Measurements from ENCODE around the gene MED10. TPM values are rescaled to one million over a fixed set of nuclear protein-coding genes. Genes with fewer than 3 reads are reported as not detected.

The MED10 gene
- total RNA-seq, 5 donors from 2014 or later (not counting 1 experiment from before 2014, with no cell fraction given), result 53.9 to 65.6 (median 58.2) TPM

DNA sequence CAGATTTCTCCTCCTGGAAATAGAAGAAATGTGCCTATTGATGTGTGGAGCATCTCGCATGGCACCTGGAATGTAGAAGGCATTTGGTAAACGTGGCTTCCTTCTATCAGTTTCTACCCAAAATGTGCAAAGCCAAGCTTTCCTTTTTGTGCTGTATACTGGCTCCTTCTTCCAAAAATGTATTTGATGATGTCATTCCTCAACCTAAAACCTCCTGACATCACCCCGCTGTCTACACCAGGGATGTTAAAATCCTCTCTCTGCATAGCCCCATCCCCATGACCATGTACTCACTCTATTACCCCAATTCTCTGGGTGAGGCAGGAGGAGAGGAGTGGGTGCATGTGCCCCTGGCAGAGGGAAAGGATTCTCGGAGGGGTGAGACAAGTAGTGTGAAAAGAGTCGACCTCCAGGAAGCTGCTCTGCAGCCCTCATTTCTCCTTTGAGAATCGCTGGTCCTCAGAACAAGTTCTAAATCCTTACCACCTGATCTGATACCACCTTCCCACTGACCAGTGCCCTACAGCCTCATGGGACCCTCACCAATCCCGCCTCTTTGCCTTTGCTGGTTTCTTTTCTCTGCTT lies 11.7 kb upstream of the MED10 start:
- no peaks in the 10 kb centered on the region for H3K36me3 ChIP-seq (ENCODE audit: control insufficient read depth in 2 of 2, extremely low read depth in 1 of 2, insufficient read depth in 1 of 2, low read length in 1 of 2)
- Mint-ChIP-seq H3K27me3 (peaks cover 19 to 39% of the 10 kb centered on the region in 2 donors), H3K36me3 (no peaks in the 10 kb centered on the region), H3K4me1 (peaks cover 4 to 10% (median 6%) of the 10 kb centered on the region in 3 donors), H3K4me3 (no peak overlapping the region), H3K9me3 (no peaks in the 10 kb centered on the region), H3K27ac (no peak overlapping the region)
- DNase-seq (no peak), ATAC-seq (replicated peaks in 1 of 4) (no peak)
- ChIA-PET CTCF (no interaction called here), POLR2A (no interaction called here)
- no peaks in the 10 kb centered on the region for H3K9me3 ChIP-seq
- H3K4me1 ChIP-seq (ENCODE audit: control insufficient read depth in 1 of 2, extremely low read depth in 1 of 2, insufficient read depth in 2 of 2, low read length in 2 of 2), result no peaks in the 10 kb centered on the region
- no peak overlapping the region for H3K27ac ChIP-seq (ENCODE audit: low read length)
- no peak overlapping the region for H3K4me3 ChIP-seq (ENCODE audit: control insufficient read depth in 1 of 2, extremely low read depth in 1 of 2, low read length in 1 of 2)
- 100% methylated on average over 1 of the region's 7 CpGs for WGBS (ENCODE audit: insufficient coverage)
- peaks cover 5 to 17% of the 10 kb centered on the region in 2 experiments for H3K27me3 ChIP-seq (replicated peaks in 1 of 2; ENCODE audit: control insufficient read depth in 2 of 2, extremely low read depth in 1 of 2, insufficient read depth in 2 of 2, low read length in 1 of 2)

DNA sequence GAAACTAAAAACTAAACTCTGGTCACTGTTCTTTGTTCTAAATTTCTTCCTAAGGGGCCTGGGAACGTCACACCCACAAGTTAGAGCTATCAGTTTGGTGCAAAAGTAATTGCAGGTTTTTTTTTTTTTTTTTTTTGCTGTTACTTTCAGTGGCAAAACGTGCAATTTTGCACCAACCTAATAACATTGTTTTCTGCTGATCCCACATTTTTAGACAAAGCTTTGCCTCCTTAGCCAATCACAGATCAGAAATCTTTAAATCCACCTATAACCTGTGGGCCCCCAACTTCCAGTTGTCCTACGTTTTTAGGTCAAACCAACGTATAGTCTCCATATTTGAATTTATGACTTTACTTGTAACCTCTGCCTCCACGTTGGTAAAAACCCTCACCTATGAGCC lies 11.1 kb upstream of the MED10 start:
- no peak overlapping the region for H3K27ac Mint-ChIP-seq
- Histone ChIP-seq H3K27ac (ENCODE audit: low read length) (no peak overlapping the region), H3K36me3 (ENCODE audit: control insufficient read depth in 2 of 2, extremely low read depth in 1 of 2, insufficient read depth in 1 of 2, low read length in 1 of 2) (no peaks in the 10 kb centered on the region), H3K4me3 (ENCODE audit: control insufficient read depth in 1 of 2, extremely low read depth in 1 of 2, low read length in 1 of 2) (no peak overlapping the region), H3K4me1 (ENCODE audit: control insufficient read depth in 1 of 2, extremely low read depth in 1 of 2, insufficient read depth in 2 of 2, low read length in 2 of 2) (no peaks in the 10 kb centered on the region), H3K27me3 (replicated peaks in 1 of 2; ENCODE audit: control insufficient read depth in 2 of 2, extremely low read depth in 1 of 2, insufficient read depth in 2 of 2, low read length in 1 of 2) (peaks cover 5 to 16% of the 10 kb centered on the region in 2 experiments), H3K9me3 (no peaks in the 10 kb centered on the region)
- H3K36me3 Mint-ChIP-seq, result no peaks in the 10 kb centered on the region
- DNase-seq (no peak), ATAC-seq (replicated peaks in 1 of 4) (no peak)
- H3K4me3 Mint-ChIP-seq, result no peak overlapping the region
- peaks cover 21 to 39% of the 10 kb centered on the region in 2 donors for H3K27me3 Mint-ChIP-seq
- WGBS (ENCODE audit: insufficient coverage), result no CpG with 5 or more reads among the region's 5 CpGs
- CTCF ChIA-PET, result interaction anchor here in 1 of 2 donors (0.6 kb wide), 2 partner anchors 395 to 1456 kb away, joined by 3 read pairs; no protein-coding TSS in a partner anchor
- no peaks in the 10 kb centered on the region for H3K9me3 Mint-ChIP-seq
- H3K4me1 Mint-ChIP-seq, result peaks cover 4 to 10% (median 6%) of the 10 kb centered on the region in 3 donors
- POLR2A ChIA-PET, result no interaction called here

GRCh38 chr5:6387970-6388369 lies 9.6 kb upstream of the MED10 start:
- CTCF ChIA-PET, result interaction anchor here (0.6 kb wide), 2 partner anchors 10 to 180 kb away, joined by 4 to 5 read pairs; no protein-coding TSS in a partner anchor
- no peaks in the 10 kb centered on the region for H3K9me3 ChIP-seq
- no peak overlapping the region for H3K4me3 ChIP-seq (ENCODE audit: control insufficient read depth in 1 of 2, extremely low read depth in 1 of 2, low read length in 1 of 2)
- H3K4me3 Mint-ChIP-seq, result no peak overlapping the region
- ATAC-seq (replicated peaks in 1 of 4) (no peak), DNase-seq (no peak)
- no peak overlapping the region for H3K27ac Mint-ChIP-seq
- no peaks in the 10 kb centered on the region for H3K4me1 Mint-ChIP-seq
- no peak overlapping the region for H3K27ac ChIP-seq (ENCODE audit: low read length)
- no peaks in the 10 kb centered on the region for H3K4me1 ChIP-seq (ENCODE audit: control insufficient read depth in 1 of 2, extremely low read depth in 1 of 2, insufficient read depth in 2 of 2, low read length in 2 of 2)
- POLR2A ChIA-PET, result interaction anchor here in 1 of 2 donors (0.6 kb wide), 1 partner anchor 859 kb away, joined by 8 read pairs; no protein-coding TSS in a partner anchor
- H3K9me3 Mint-ChIP-seq, result no peaks in the 10 kb centered on the region
- H3K36me3 Mint-ChIP-seq, result no peaks in the 10 kb centered on the region
- peaks cover 21 to 35% of the 10 kb centered on the region in 2 donors for H3K27me3 Mint-ChIP-seq
- H3K27me3 ChIP-seq (replicated peaks in 1 of 2; ENCODE audit: control insufficient read depth in 2 of 2, extremely low read depth in 1 of 2, insufficient read depth in 2 of 2, low read length in 1 of 2), result peaks cover 5 to 20% of the 10 kb centered on the region in 2 experiments
- H3K36me3 ChIP-seq (ENCODE audit: control insufficient read depth in 2 of 2, extremely low read depth in 1 of 2, insufficient read depth in 1 of 2, low read length in 1 of 2), result no peaks in the 10 kb centered on the region

DNA sequence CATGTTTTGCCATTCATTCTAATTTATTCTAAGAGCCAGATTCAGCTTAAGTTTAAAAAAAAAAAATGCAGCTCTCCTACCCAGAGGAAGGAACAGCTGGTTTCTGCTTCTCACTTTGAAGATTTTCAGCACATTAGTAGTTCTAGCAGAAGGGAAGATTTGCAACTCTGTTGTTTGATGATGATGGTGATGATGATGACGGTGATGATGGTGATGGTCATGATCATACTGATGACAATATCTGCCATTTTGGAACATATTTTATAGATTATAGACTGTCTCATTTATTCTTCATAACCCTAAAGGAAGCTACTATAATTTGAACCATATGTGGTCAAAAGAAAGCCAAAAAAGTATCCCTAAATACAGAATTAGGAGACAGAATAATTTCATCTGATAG lies 7.9 kb upstream of the MED10 start:
- H3K4me1 Mint-ChIP-seq, result no peaks in the 10 kb centered on the region
- WGBS (ENCODE audit: insufficient coverage), result no CpG with 5 or more reads among the region's 1 CpG
- ChIA-PET CTCF (no interaction called here), POLR2A (no interaction called here)
- no peak overlapping the region for H3K27ac ChIP-seq (ENCODE audit: low read length)
- no peak overlapping the region for H3K27ac Mint-ChIP-seq
- no peaks in the 10 kb centered on the region for H3K4me1 ChIP-seq (ENCODE audit: control insufficient read depth in 1 of 2, extremely low read depth in 1 of 2, insufficient read depth in 2 of 2, low read length in 2 of 2)
- ATAC-seq (replicated peaks in 1 of 4) (no peak), DNase-seq (no peak)
- H3K4me3 ChIP-seq (ENCODE audit: control insufficient read depth in 1 of 2, extremely low read depth in 1 of 2, low read length in 1 of 2), result no peak overlapping the region
- H3K27me3 Mint-ChIP-seq, result peaks cover 18 to 27% of the 10 kb centered on the region in 2 donors
- H3K36me3 Mint-ChIP-seq, result no peaks in the 10 kb centered on the region
- H3K36me3 ChIP-seq (ENCODE audit: control insufficient read depth in 2 of 2, extremely low read depth in 1 of 2, insufficient read depth in 1 of 2, low read length in 1 of 2), result no peaks in the 10 kb centered on the region
- H3K9me3 Mint-ChIP-seq, result no peaks in the 10 kb centered on the region
- no peaks in the 10 kb centered on the region for H3K9me3 ChIP-seq
- peaks cover 0 to 19% of the 10 kb centered on the region in 2 experiments for H3K27me3 ChIP-seq (replicated peaks in 1 of 2; ENCODE audit: control insufficient read depth in 2 of 2, extremely low read depth in 1 of 2, insufficient read depth in 2 of 2, low read length in 1 of 2)
- H3K4me3 Mint-ChIP-seq, result no peak overlapping the region

DNA sequence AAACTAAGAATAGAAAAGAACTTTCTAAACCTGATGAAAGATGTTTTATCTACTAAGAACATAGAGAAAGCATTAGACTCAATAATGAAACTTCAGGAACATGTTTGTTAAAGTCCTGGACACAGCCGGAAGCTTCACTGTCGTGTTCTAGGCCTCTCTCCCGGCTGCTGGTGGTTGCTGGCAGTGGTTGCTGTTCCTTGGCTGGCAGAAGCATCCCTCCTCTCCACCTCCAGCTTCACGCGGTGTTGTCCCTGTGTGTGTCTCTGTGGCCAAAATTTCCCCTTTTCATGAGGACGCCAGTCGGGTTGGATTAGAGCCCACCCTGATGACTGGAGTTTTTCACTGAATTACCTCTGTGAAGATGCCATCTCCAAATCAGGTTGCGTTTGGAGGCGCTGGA lies 6.5 kb upstream of the MED10 start:
- Mint-ChIP-seq H3K27ac (no peak overlapping the region), H3K4me1 (no peaks in the 10 kb centered on the region), H3K9me3 (no peaks in the 10 kb centered on the region), H3K27me3 (peaks cover 7 to 15% of the 10 kb centered on the region in 2 donors), H3K36me3 (no peaks in the 10 kb centered on the region), H3K4me3 (no peak overlapping the region)
- peaks cover 0 to 13% of the 10 kb centered on the region in 2 experiments for H3K27me3 ChIP-seq (replicated peaks in 1 of 2; ENCODE audit: control insufficient read depth in 2 of 2, extremely low read depth in 1 of 2, insufficient read depth in 2 of 2, low read length in 1 of 2)
- H3K4me1 ChIP-seq (ENCODE audit: control insufficient read depth in 1 of 2, extremely low read depth in 1 of 2, insufficient read depth in 2 of 2, low read length in 2 of 2), result no peaks in the 10 kb centered on the region
- no peak for DNase-seq
- ChIA-PET POLR2A (no interaction called here), CTCF (no interaction called here)
- H3K27ac ChIP-seq (ENCODE audit: low read length), result no peak overlapping the region
- 84% methylated on average over 6 of the region's 9 CpGs for WGBS (ENCODE audit: insufficient coverage)
- no peaks in the 10 kb centered on the region for H3K9me3 ChIP-seq
- ATAC-seq (replicated peaks in 1 of 4), result no peak
- H3K4me3 ChIP-seq (ENCODE audit: control insufficient read depth in 1 of 2, extremely low read depth in 1 of 2, low read length in 1 of 2), result no peak overlapping the region
- no peaks in the 10 kb centered on the region for H3K36me3 ChIP-seq (ENCODE audit: control insufficient read depth in 2 of 2, extremely low read depth in 1 of 2, insufficient read depth in 1 of 2, low read length in 1 of 2)

DNA sequence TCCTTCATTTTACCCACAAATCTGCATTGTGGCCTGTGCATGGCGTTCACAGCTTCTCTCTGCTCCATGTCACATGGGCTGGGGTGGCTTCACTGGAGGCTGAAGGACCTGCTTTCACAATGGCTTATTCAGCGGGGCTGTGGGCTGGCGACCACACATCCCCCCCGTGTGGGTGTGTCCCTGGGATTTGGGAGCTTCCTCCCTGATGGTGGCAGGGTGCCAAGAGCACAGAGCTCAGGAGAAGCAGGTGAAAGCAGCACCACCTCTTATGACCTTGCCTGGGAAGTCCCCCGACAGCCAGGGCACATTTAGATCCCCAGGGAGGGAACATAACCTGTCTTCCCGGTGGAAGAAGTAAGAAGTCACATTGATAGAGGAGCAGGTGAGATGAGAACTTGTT lies 5.0 kb upstream of the MED10 start:
- peaks cover 10 to 12% (median 10%) of the 10 kb centered on the region in 3 donors for H3K4me1 Mint-ChIP-seq
- H3K4me3 Mint-ChIP-seq, result no peak overlapping the region
- no peak overlapping the region for H3K27ac Mint-ChIP-seq
- CTCF ChIA-PET, result interaction anchor here in 1 of 2 donors (0.6 kb wide), 1 partner anchor 52 kb away, joined by 4 read pairs; no protein-coding TSS in a partner anchor
- H3K36me3 ChIP-seq (ENCODE audit: control insufficient read depth in 2 of 2, extremely low read depth in 1 of 2, insufficient read depth in 1 of 2, low read length in 1 of 2), result no peaks in the 10 kb centered on the region
- H3K4me3 ChIP-seq (ENCODE audit: control insufficient read depth in 1 of 2, extremely low read depth in 1 of 2, low read length in 1 of 2), result no peak overlapping the region
- WGBS (ENCODE audit: insufficient coverage), result 80% methylated on average over 3 of the region's 6 CpGs
- H3K27me3 Mint-ChIP-seq, result peaks cover 7 to 11% of the 10 kb centered on the region in 2 donors
- H3K27ac ChIP-seq (ENCODE audit: low read length), result no peak overlapping the region
- H3K27me3 ChIP-seq (replicated peaks in 1 of 2; ENCODE audit: control insufficient read depth in 2 of 2, extremely low read depth in 1 of 2, insufficient read depth in 2 of 2, low read length in 1 of 2), result peaks cover 0 to 13% of the 10 kb centered on the region in 2 experiments
- H3K9me3 ChIP-seq, result no peaks in the 10 kb centered on the region
- H3K4me1 ChIP-seq (ENCODE audit: control insufficient read depth in 1 of 2, extremely low read depth in 1 of 2, insufficient read depth in 2 of 2, low read length in 2 of 2), result peaks cover 2 to 9% of the 10 kb centered on the region in 2 experiments
- H3K9me3 Mint-ChIP-seq, result no peaks in the 10 kb centered on the region
- ATAC-seq (replicated peaks in 1 of 4) (no peak), DNase-seq (no peak)
- POLR2A ChIA-PET, result no interaction called here
- H3K36me3 Mint-ChIP-seq, result no peaks in the 10 kb centered on the region
